Psoas muscle (tissue), 8 donors: ENCODE measurements around the gene TFDP1. TPM values are rescaled to one million over a fixed set of nuclear protein-coding genes. Genes with fewer than 3 reads are reported as not detected.

Experiments
- ATAC-seq, 4 donors: fragments of 200-7000 bp; cut with Tn5 transposase; one replicate each; pipeline ENCODE4 v1.9.1; 2020; ENCODE audit warnings: moderate library complexity in 3 of 4, mild to moderate bottlenecking in 2 of 4
- DNase-seq, 2 donors: peaks; one replicate each; pipeline ENCODE4 v3.0.0-alpha.2; 2020
- H3K27ac ChIP-seq: fragments of 200-600 bp; one replicate; pipeline ENCODE4 v1.8.0; 2022
- H3K27me3 ChIP-seq, 3 donors: fragments of 200-600 bp in 1 of 3; one replicate each; pipeline versions ENCODE4 v1.6.1 to v1.8.0; 2013 to 2022; ENCODE audit warnings: low read length in 2 of 3, mild to moderate bottlenecking in 2 of 3, moderate library complexity in 1 of 3; ENCODE audit not compliant: insufficient read depth in 3 of 3
- H3K36me3 ChIP-seq, 2 donors: fragments of 200-600 bp in 1 of 2; one replicate each; pipeline versions ENCODE4 v1.6.1 to v1.8.0; 2013 to 2022; ENCODE audit warnings: low read depth in 1 of 2, mild to moderate bottlenecking in 1 of 2, moderate library complexity in 1 of 2; ENCODE audit not compliant: insufficient read depth in 1 of 2
- H3K4me1 ChIP-seq: fragments of 200-600 bp; one replicate; pipeline ENCODE4 v1.8.0; 2022
- H3K4me3 ChIP-seq: fragments of 200-600 bp; one replicate; pipeline ENCODE4 v1.8.0; 2022; ENCODE audit warnings: mild to moderate bottlenecking
- H3K9me3 ChIP-seq: fragments of 200-600 bp; one replicate; pipeline ENCODE4 v1.8.0; 2022
- WGBS, 3 donors: extraction: QIAGEN DNeasy Blood & Tissue Kit; methylation state at CpG; one replicate each; pipeline versions ENCODE4 v1.1.6 to v1.1.7; 2013; 5-methylcytosine and 5-hydroxymethylcytosine counted together
- intact Hi-C, 2 donors: fragments of 100-400 bp; cut with DNase I; formaldehyde crosslinking; loops; one replicate each; pipeline versions ENCODE4 v1.11.0 to v1.14.2; 2022
- polyA plus RNA-seq, 3 donors: library from polyadenylated mRNA; stranded (reverse); fragments of 200-250 nt; gene quantifications; one replicate each; pipeline ENCODE4 v1.2.3, GENCODE V29; 2013
- total RNA-seq, 4 donors: library from RNA; stranded (reverse); fragmentation: NEBNext Ultra II Directional in 2 of 4; extraction: Animal tissue kit (Norgen Biotek cat#: 25700) in 2 of 4; gene quantifications; one replicate each; pipeline versions ENCODE4 v1.2.1 to v1.2.4, GENCODE V29; 2021 to 2023
- TF ChIP-seq, protein P1 (sequence below): fragments of 200-600 bp; IDR thresholded peaks from one replicate; pipeline ENCODE4 v1.8.0; 2022; ENCODE audit warnings: antibody characterized with exemption
- donor health status: healthy with polysubstance abuse.
- donor health status: DM: no; HTN: no; CAD: no; lungs with moderate emphysema.
- donor health status: Bipolar disorder and iron deficiency.
- donor health status: healthy.
- donor health status: DM: yes; HTN: yes; CAD: no.
- donor health status: DM: no; HTN: no; CAD: no.
- donor health status: DM: no; HTN: no; CAD: no.
- donor health status: DM: yes; HTN: yes; CAD: no.

Gene TFDP1
- total and polyA plus RNA-seq, 7 donors, result 18.8 to 40.2 (median 31.4) TPM

DNA sequence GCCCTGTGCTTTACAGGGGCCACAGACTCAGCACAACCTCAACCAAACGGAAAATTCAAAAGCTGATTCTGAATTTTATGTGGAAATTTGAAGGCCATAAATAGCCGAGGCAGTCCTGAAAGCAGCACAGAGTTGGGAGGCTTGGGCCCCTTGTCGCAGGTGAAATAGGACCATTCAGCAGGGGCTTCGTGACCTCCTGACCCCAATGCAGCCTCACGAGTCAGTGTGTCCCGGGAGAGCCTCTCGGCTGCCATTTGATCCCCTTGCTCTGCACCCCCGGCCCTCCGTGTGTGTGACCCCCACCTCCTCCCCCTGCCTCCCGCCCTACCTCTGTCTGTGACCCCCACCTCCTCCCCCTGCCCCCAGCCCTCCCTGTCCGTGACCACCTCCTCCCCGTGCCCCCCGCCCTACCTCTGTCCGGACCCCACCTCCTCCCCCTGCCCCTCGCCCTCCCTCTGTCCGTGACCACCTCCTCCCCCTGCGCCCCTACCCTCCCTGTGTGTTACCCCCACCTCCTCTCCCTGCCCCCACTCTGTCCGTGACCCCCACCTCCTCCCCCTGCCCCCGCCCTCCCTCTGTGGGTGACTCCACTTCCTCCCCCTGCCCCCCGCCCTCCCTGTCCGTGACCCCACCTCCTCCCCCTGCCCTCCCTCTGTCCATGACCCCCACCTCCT lies 41.7 kb upstream of the TFDP1 start:
- TF ChIP-seq, protein P1, sequence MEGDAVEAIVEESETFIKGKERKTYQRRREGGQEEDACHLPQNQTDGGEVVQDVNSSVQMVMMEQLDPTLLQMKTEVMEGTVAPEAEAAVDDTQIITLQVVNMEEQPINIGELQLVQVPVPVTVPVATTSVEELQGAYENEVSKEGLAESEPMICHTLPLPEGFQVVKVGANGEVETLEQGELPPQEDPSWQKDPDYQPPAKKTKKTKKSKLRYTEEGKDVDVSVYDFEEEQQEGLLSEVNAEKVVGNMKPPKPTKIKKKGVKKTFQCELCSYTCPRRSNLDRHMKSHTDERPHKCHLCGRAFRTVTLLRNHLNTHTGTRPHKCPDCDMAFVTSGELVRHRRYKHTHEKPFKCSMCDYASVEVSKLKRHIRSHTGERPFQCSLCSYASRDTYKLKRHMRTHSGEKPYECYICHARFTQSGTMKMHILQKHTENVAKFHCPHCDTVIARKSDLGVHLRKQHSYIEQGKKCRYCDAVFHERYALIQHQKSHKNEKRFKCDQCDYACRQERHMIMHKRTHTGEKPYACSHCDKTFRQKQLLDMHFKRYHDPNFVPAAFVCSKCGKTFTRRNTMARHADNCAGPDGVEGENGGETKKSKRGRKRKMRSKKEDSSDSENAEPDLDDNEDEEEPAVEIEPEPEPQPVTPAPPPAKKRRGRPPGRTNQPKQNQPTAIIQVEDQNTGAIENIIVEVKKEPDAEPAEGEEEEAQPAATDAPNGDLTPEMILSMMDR, result no peak
- H3K4me3 ChIP-seq, result no peak overlapping the region
- no peak overlapping the region for H3K27ac ChIP-seq
- ATAC-seq (no peak), DNase-seq (peak in 1 of 2 donors; percentile 29)
- peaks cover 3% of the 10 kb centered on the region for H3K4me1 ChIP-seq
- H3K27me3 ChIP-seq, result no peaks in the 10 kb centered on the region
- H3K9me3 ChIP-seq, result no peaks in the 10 kb centered on the region
- intact Hi-C loops, result no loop called here
- peaks cover 0 to 24% of the 10 kb centered on the region in 2 donors for H3K36me3 ChIP-seq
- 83 to 90% (median 83%) methylated on average over 16 to 21 of the region's 21 CpGs for WGBS, 3 donors

DNA sequence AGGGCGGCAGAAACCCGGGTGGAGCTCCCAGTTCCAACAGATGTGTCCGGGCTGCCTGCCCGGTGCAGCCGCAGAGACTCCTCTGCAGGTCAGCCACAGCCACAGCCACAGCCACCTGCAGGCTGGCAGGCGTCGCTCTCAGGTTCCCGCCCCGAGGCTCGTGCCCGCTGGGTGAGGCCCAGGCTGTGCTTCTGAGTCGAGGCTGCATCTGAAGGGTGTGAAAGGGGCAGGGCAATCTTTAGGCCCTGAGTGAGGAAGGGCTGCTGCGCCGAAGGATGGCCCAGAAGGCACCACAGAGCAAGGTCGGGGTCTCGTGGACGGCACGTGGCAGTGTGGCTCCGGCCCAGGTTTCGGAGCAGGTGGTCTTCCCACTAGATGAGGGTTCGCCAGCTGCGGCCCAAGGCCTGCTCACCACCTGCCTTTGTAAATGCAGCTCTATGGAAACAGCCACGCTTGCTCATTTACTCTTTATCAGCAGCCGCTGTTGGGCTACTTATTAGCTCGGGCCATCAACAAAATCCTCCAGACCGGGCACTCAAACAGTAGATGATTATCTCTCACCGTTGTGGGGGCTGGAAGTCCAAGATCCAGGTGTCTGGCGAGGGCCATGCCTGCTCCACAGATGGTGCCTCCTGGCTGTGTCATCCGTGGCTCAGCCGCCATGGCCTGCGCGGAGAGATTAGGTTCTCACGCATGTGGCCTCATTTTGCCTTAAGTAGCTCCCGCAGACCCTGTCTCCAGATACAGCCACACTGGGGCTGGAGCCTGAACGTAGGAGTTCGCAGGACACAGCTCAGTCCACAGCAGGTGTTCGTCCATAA lies 40.3 kb upstream of the TFDP1 start:
- WGBS, 3 donors, result 85 to 87% (median 86%) methylated on average over 37 of the region's 37 CpGs
- Histone ChIP-seq H3K9me3 (no peaks in the 10 kb centered on the region), H3K36me3 (peaks cover 0 to 25% of the 10 kb centered on the region in 2 donors), H3K4me1 (peaks cover 3% of the 10 kb centered on the region), H3K27ac (no peak overlapping the region), H3K4me3 (no peak overlapping the region), H3K27me3 (no peaks in the 10 kb centered on the region)
- ATAC-seq (no peak), DNase-seq (no peak)
- intact Hi-C loops, result no loop called here
- TF ChIP-seq, protein P1, result no peak

DNA sequence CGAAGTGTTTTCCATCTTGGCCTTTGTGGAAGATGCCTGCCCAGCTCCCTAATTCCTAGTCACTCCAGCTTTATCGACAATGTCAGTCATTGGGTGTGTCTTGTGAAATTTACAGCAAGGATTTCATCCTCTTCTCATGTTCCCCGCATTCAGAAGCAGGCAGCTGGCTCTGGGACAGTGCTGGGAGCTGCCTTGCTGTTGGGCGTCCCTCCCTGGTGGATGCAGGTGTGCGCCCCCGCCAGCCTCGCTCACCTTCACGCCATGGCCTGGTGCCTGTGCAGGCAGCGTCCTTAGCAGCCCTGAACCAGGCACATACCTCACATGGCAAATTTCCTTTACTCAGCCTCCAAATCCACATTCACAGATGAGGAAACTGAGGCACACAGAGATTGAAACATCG lies 39.7 kb upstream of the TFDP1 start:
- 90 to 94% (median 91%) methylated on average over 10 of the region's 10 CpGs for WGBS, 3 donors
- Histone ChIP-seq H3K36me3 (peaks cover 0 to 23% of the 10 kb centered on the region in 2 donors), H3K4me1 (peaks cover 3% of the 10 kb centered on the region), H3K27me3 (no peaks in the 10 kb centered on the region), H3K27ac (no peak overlapping the region), H3K4me3 (no peak overlapping the region), H3K9me3 (no peaks in the 10 kb centered on the region)
- intact Hi-C loops, result no loop called here
- DNase-seq, result no peak
- TF ChIP-seq, protein P1, result no peak
- ATAC-seq, result no peak

DNA sequence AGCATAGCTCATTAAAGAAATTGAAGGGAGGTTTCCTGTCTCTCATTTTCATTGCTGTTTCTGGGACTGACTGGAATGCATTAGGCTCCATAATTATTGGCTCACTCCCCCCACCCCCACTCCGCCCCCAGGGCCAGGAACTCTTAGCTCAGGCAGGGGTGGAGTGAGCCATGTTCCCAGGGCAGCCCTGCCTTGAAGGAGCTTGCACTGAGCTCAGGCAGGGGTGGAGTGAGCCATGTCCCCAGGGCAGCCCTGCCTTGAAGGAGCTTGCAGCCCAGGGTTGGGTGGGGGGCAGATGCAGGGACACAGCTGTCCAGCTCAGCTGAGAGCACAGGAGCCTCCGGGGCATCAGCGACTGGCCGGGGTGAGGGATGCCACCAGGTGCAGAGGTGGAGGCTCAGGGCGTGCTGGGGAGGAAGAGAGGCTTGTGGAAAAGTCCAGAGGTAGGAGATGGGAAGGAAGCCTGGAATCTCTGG lies 39.1 kb upstream of the TFDP1 start:
- Histone ChIP-seq H3K27me3 (no peaks in the 10 kb centered on the region), H3K27ac (no peak overlapping the region), H3K36me3 (peaks cover 0 to 23% of the 10 kb centered on the region in 2 donors), H3K4me3 (no peak overlapping the region), H3K9me3 (no peaks in the 10 kb centered on the region), H3K4me1 (peaks cover 3% of the 10 kb centered on the region)
- DNase-seq (no peak), ATAC-seq (peak in 3 of 4 donors; percentile 18 to 35 (median 21))
- 48 to 51% (median 49%) methylated on average over 5 of the region's 5 CpGs for WGBS, 3 donors
- intact Hi-C loops, result no loop called here
- TF ChIP-seq, protein P1, result no peak
